ENCODE measurements around the gene BANK1.

- TF ChIP-seq CTCF (IDR thresholded peaks at IDR 0.05) (no peak), POLR2A (IDR thresholded peaks at IDR 0.05) (no peak)
These were observed 217.5 kb downstream of the BANK1 start for GRCh38 chr4:102007959-102008425.

Measured in transverse colon (tissue), 3 donors.